AG04450 (cell line): ENCODE results near the gene NFIC. TPM values are rescaled to one million over a fixed set of nuclear protein-coding genes. Genes with fewer than 3 reads are reported as not detected.

ENCODE experiments used
- CTCF ChIA-PET: fragments of 300-600, 350-600 bp; formaldehyde crosslinking; extraction: SDS; loops from one replicate; lab custom pipeline; 2022; ENCODE audit warnings: antibody characterized with exemption, inconsistent platforms; lab: Charles Lee
- POLR2A ChIA-PET: fragments of 350-600 bp; formaldehyde crosslinking; extraction: SDS; loops from one replicate; lab custom pipeline; 2021; ENCODE audit warnings: antibody characterized with exemption, inconsistent platforms; lab: Yijun Ruan, JAX
- DNase-seq: peaks from one replicate; pipeline ENCODE4 v3.0.0-alpha.2; 2011; ENCODE audit warnings: low read depth, low spot score
- H3K27ac ChIP-seq: one replicate; pipeline ENCODE4 v1.5.1; 2012; ENCODE audit warnings: low read depth, low read length, control low read depth
- H3K27me3 ChIP-seq: one replicate; pipeline ENCODE4 v1.6.0; 2012; ENCODE audit warnings: low read length; ENCODE audit not compliant: control insufficient read depth, insufficient read depth
- H3K4me3 ChIP-seq: 2 replicates; pipeline ENCODE4 v1.5.1; 2011; ENCODE audit warnings: mild to moderate bottlenecking, low read depth, low read length, control low read depth
- H3K9me3 ChIP-seq: 2 replicates; pipeline ENCODE4 v1.5.1; 2012; ENCODE audit warnings: low read length; ENCODE audit not compliant: control insufficient read depth, insufficient read depth
- CTCF ChIP-seq: IDR thresholded peaks from 2 replicates; pipeline ENCODE4 v1.5.1; 2011; ENCODE audit warnings: low read depth, low read length, control low read depth, inconsistent platforms
- polyA plus RNA-seq: library from polyadenylated mRNA; depleted of rRNA; stranded (reverse); fragments of >200 nt; gene quantifications from 2 replicates; pipeline ENCODE4 v1.2.3, GENCODE V29; 2011

NFIC gene
- polyA plus RNA-seq, 1 experiment = 3.9 TPM

GRCh38 chr19:3511506-3512251, 145.3 kb downstream of the NFIC start:
- TF ChIP-seq CTCF = no peak
- POLR2A ChIA-PET = no interaction called here
- no peaks in the 10 kb centered on the region; the same call in 1 of the 2 replicates for H3K9me3 ChIP-seq
- H3K4me3 ChIP-seq = no peak overlapping the region
- no peaks in the 10 kb centered on the region for H3K27me3 ChIP-seq
- CTCF ChIA-PET = no interaction called here
- no peak overlapping the region for H3K27ac ChIP-seq
- DNase-seq = no peak

GRCh38 chr19:3512562-3513228, 146.3 kb downstream of the NFIC start:
- ChIA-PET POLR2A (interaction anchor here (0.8 kb wide), 1 partner anchor 12 kb away, joined by 3 read pairs; the partner anchor contains the start of gene DOHH), CTCF (interaction anchor here (0.6 kb wide), 1 partner anchor 208 kb away, joined by 7 read pairs; no protein-coding TSS in a partner anchor)
- H3K27me3 ChIP-seq = no peaks in the 10 kb centered on the region
- TF ChIP-seq CTCF = no peak
- no peaks in the 10 kb centered on the region; the same call in 1 of the 2 replicates for H3K9me3 ChIP-seq
- no peak for DNase-seq
- H3K4me3 ChIP-seq = no peak overlapping the region
- H3K27ac ChIP-seq = no peak overlapping the region

- CTCF ChIA-PET = no interaction called here
- H3K4me3 ChIP-seq = no peak overlapping the region
- H3K9me3 ChIP-seq = no peaks in the 10 kb centered on the region; the same call in 1 of the 2 replicates
- DNase-seq = no peak
- POLR2A ChIA-PET = interaction anchor here (0.8 kb wide), 1 partner anchor 13 kb away, joined by 3 read pairs; the partner anchor contains the start of gene DOHH
- no peaks in the 10 kb centered on the region for H3K27me3 ChIP-seq
- TF ChIP-seq CTCF = no peak
- H3K27ac ChIP-seq = no peak overlapping the region
These were observed 147.1 kb downstream of the NFIC start for GRCh38 chr19:3513229-3514140.

- TF ChIP-seq CTCF = no peak
- Histone ChIP-seq H3K27ac (no peak overlapping the region), H3K27me3 (no peaks in the 10 kb centered on the region), H3K4me3 (no peak overlapping the region), H3K9me3 (no peaks in the 10 kb centered on the region; the same call in 1 of the 2 replicates)
- POLR2A ChIA-PET = interaction anchor here (1.3 kb wide), 1 partner anchor 31 kb away, joined by 3 read pairs; no protein-coding TSS in a partner anchor
- no peak for DNase-seq
- CTCF ChIA-PET = no interaction called here
These were observed 148.5 kb downstream of the NFIC start for GRCh38 chr19:3514930-3515329.
